SK-N-SH (cell line): Measurements from ENCODE around the gene UMODL1. TPM values are rescaled to one million over a fixed set of nuclear protein-coding genes. Genes with fewer than 3 reads are reported as not detected.

ENCODE experiments used
- CTCF ChIA-PET: fragments of 300-600, 350-600 bp; formaldehyde crosslinking; extraction: SDS; loops from one replicate; lab custom pipeline; 2021; lab: Yijun Ruan, JAX
- POLR2A ChIA-PET: fragments of 350-600 bp; sonication (Branson Sonifier 250); formaldehyde crosslinking; extraction: SDS; loops from one replicate; lab custom pipeline; 2020; ENCODE audit warnings: antibody characterized with exemption, inconsistent platforms; lab: Yijun Ruan, JAX
- DNase-seq: peaks from one replicate; pipeline ENCODE4 v3.0.0; 2012
- H2AFZ ChIP-seq: fragments of 200-600 bp; sonication (generic); 2 replicates; pipeline ENCODE4 v1.8.1; 2016; ENCODE audit warnings: antibody characterized with exemption, mild to moderate bottlenecking, low read depth
- H3F3A ChIP-seq: fragments of 200-600 bp; sonication (generic); replicated peaks from 2 replicates; pipeline ENCODE3; 2016; ENCODE audit warnings: antibody characterized with exemption, mild to moderate bottlenecking; ENCODE audit not compliant: insufficient read depth
- H3K27ac ChIP-seq, 2 experiments: fragments of 200-500 bp in 1 of 2; fragments of 200-600 bp in 1 of 2; sonication (Bioruptor generic) in 1 of 2; sonication (generic), shearing (Covaris generic) in 1 of 2; 2 replicates each; pipeline versions ENCODE4 v1.5.1 to v1.6.1; 2014 to 2016; ENCODE audit warnings: low read depth in 2 of 2, inconsistent platforms in 1 of 2, low read length in 1 of 2, mild to moderate bottlenecking in 1 of 2, mixed read lengths in 1 of 2
- H3K27me3 ChIP-seq: fragments of 200-600 bp; sonication (generic), shearing (Covaris generic); 2 replicates; pipeline ENCODE4 v1.6.1; 2016; ENCODE audit warnings: mixed run types; ENCODE audit not compliant: insufficient read depth
- H3K36me3 ChIP-seq, 2 experiments: fragments of 200-500 bp in 1 of 2; fragments of 200-600 bp in 1 of 2; sonication (Bioruptor generic) in 1 of 2; sonication (generic) in 1 of 2; replicated peaks in 1 of 2; 2 replicates each; pipeline versions ENCODE3 to v1.5.1; 2014 to 2016; ENCODE audit warnings: low read length in 1 of 2, mild to moderate bottlenecking in 1 of 2; ENCODE audit not compliant: insufficient read depth in 2 of 2, control insufficient read depth in 1 of 2
- H3K4me1 ChIP-seq, 2 experiments: fragments of 200-500 bp in 1 of 2; fragments of 200-600 bp in 1 of 2; sonication (Bioruptor generic) in 1 of 2; sonication (generic), shearing (Covaris generic) in 1 of 2; 2 replicates each; pipeline versions ENCODE4 v1.5.1 to v1.6.1; 2014 to 2016; ENCODE audit warnings: low read depth in 1 of 2, low read length in 1 of 2, mixed run types in 1 of 2; ENCODE audit not compliant: insufficient read depth in 2 of 2, control insufficient read depth in 1 of 2
- H3K4me2 ChIP-seq: fragments of 200-600 bp; sonication (generic), shearing (Covaris generic); 2 replicates; pipeline ENCODE4 v1.6.1; 2017; ENCODE audit warnings: mixed run types
- H3K4me3 ChIP-seq, 2 experiments: fragments of 200-500 bp in 1 of 2; fragments of 200-600 bp in 1 of 2; sonication (Bioruptor generic) in 1 of 2; sonication (generic), shearing (Covaris generic) in 1 of 2; 2 replicates each; pipeline versions ENCODE4 v1.5.1 to v1.8.1; 2014 to 2016; ENCODE audit warnings: low read depth in 2 of 2, inconsistent platforms in 1 of 2, low read length in 1 of 2, mild to moderate bottlenecking in 1 of 2, mixed read lengths in 1 of 2, moderate library complexity in 1 of 2
- H3K79me2 ChIP-seq: fragments of 200-600 bp; sonication (generic); 2 replicates; pipeline ENCODE4 v1.8.1; 2017; ENCODE audit warnings: mild to moderate bottlenecking; ENCODE audit not compliant: insufficient read depth
- H3K9ac ChIP-seq: fragments of 200-600 bp; sonication (generic); 2 replicates; pipeline ENCODE4 v1.6.1; 2017; ENCODE audit warnings: mixed run types
- H3K9me2 ChIP-seq: fragments of 200-600 bp; sonication (generic); 2 replicates; pipeline ENCODE4 v1.6.1; 2017; ENCODE audit warnings: mixed run types
- H3K9me3 ChIP-seq: fragments of 200-600 bp; sonication (generic); 2 replicates; pipeline ENCODE4 v1.6.1; 2017; ENCODE audit warnings: mixed run types, mild to moderate bottlenecking, moderate library complexity
- H4K20me1 ChIP-seq: fragments of 200-600 bp; sonication (generic); 2 replicates; pipeline ENCODE4 v1.6.1; 2017; ENCODE audit warnings: mild to moderate bottlenecking, mixed run types; ENCODE audit not compliant: insufficient read depth
- CHD2 ChIP-seq: fragments of 150-350 bp; IDR thresholded peaks from 2 replicates; pipeline ENCODE4 v1.6.1; 2018; ENCODE audit warnings: low read length; ENCODE audit not compliant: partially characterized antibody
- EP300 ChIP-seq, 2 experiments: IDR thresholded peaks; 2 replicates each; pipeline versions ENCODE4 v1.4.0 to v1.6.1; 2012; ENCODE audit warnings: borderline replicate concordance in 1 of 2, low read depth in 1 of 2, low read length in 1 of 2
- EZH2phosphoT487 ChIP-seq: fragments of 200-600 bp; sonication (generic); IDR thresholded peaks from 2 replicates; pipeline ENCODE4 v1.6.1; 2017; ENCODE audit warnings: low read depth, mixed run types, mild to moderate bottlenecking, antibody characterized with exemption, moderate library complexity, borderline replicate concordance
- FOSL2 ChIP-seq: IDR thresholded peaks from 2 replicates; pipeline ENCODE4 v1.4.0; 2012; ENCODE audit warnings: low read depth, mild to moderate bottlenecking, moderate library complexity, borderline replicate concordance
- GATA2 ChIP-seq: sonication (generic); formaldehyde crosslinking; IDR thresholded peaks from 2 replicates; pipeline ENCODE4 v1.5.0; 2020; ENCODE audit warnings: mild to moderate bottlenecking, missing genetic modification reagents
- IRF3 ChIP-seq: fragments of 150-350 bp; IDR thresholded peaks from 2 replicates; pipeline ENCODE4 v1.6.1; 2016; ENCODE audit warnings: mild to moderate bottlenecking, low read depth, low read length
- JUND ChIP-seq: IDR thresholded peaks from 2 replicates; pipeline ENCODE4 v1.4.0; 2012
- MXI1 ChIP-seq: IDR thresholded peaks from 2 replicates; pipeline ENCODE4 v1.6.1; 2012; ENCODE audit warnings: mild to moderate bottlenecking, low read depth, low read length, improper control_type of control experiment
- POLR2AphosphoS5 ChIP-seq: IDR thresholded peaks from 2 replicates; pipeline ENCODE4 v1.6.1; 2012; ENCODE audit warnings: low read depth, low read length
- RCOR1 ChIP-seq: fragments of 150-350 bp; IDR thresholded peaks from 2 replicates; pipeline ENCODE4 v1.6.1; 2017; ENCODE audit warnings: antibody characterized with exemption, low read length
- RFX5 ChIP-seq: IDR thresholded peaks from 2 replicates; pipeline ENCODE4 v1.6.1; 2012; ENCODE audit warnings: mild to moderate bottlenecking, improper control_type of control experiment, low read length
- SIN3A ChIP-seq: IDR thresholded peaks from 2 replicates; pipeline ENCODE4 v1.6.1; 2012; ENCODE audit warnings: low read depth, mild to moderate bottlenecking, low read length, moderate library complexity, borderline replicate concordance
- TAF1 ChIP-seq: IDR thresholded peaks from 2 replicates; pipeline ENCODE4 v1.6.1; 2012; ENCODE audit warnings: low read depth, mild to moderate bottlenecking, low read length, moderate library complexity, borderline replicate concordance
- TEAD4 ChIP-seq: IDR thresholded peaks from 2 replicates; pipeline ENCODE4 v1.4.0; 2012; ENCODE audit warnings: mild to moderate bottlenecking, borderline replicate concordance; ENCODE audit not compliant: insufficient read depth
- YY1 ChIP-seq: IDR thresholded peaks from 2 replicates; pipeline ENCODE4 v1.4.0; 2012; ENCODE audit warnings: low read depth, mild to moderate bottlenecking
- WGBS: methylation state at CpG from one replicate; pipeline ENCODE4 v1.1.6; 2017; ENCODE audit warnings: low lambda C conversion rate; 5-methylcytosine and 5-hydroxymethylcytosine counted together
- polyA plus RNA-seq, 3 experiments: library from polyadenylated mRNA; depleted of rRNA; stranded (reverse); fragments of >200 nt; gene quantifications; 2 replicates each; pipeline ENCODE4 v1.2.3, GENCODE V29; 2012
- TF ChIP-seq, protein P1 (sequence below): IDR thresholded peaks from 2 replicates; pipeline ENCODE4 v1.4.0; 2012; ENCODE audit warnings: low read depth, borderline replicate concordance
- TF ChIP-seq, protein P2 (sequence below): IDR thresholded peaks from 2 replicates; pipeline ENCODE4 v1.4.0; 2012; ENCODE audit warnings: low read depth

The UMODL1 gene
- polyA plus RNA-seq, 1 of the 3 experiments (the other 2 are of a cell fraction): not detected

DNA sequence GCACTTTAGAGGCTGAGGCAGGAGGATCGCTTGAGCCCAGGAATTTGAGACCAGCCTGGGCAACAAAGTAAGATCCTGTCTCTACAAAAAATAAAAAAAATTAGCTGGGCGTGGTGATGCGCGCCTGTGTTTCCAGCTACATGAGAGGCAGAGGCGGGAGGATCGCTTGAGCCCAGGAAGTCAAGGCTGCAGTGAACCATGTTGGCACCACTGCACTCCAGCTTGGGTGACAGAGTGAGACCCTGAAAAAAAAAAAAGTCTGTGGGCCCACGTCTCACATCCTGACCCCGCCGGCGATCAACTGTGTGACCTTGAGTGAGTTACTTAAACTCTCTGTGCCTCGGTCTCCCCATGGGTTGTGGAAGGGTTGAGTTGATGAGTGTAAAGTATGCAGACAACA is 48.2 kb upstream of the UMODL1 start:
- no peaks in the 10 kb centered on the region for H3K36me3 ChIP-seq
- H3K9me2 ChIP-seq: no peaks in the 10 kb centered on the region
- whole genome bisulfite sequencing: 91% methylated on average over 11 of the region's 11 CpGs
- no peak overlapping the region for H3K9ac ChIP-seq
- H3K79me2 ChIP-seq: no peaks in the 10 kb centered on the region
- no peak overlapping the region for H3K27ac ChIP-seq
- POLR2A ChIA-PET: no interaction called here
- no peaks in the 10 kb centered on the region; a peak in 1 of 4 replicates for H3K4me1 ChIP-seq
- no peak overlapping the region for H3K4me2 ChIP-seq
- H3K4me3 ChIP-seq: no peak overlapping the region
- H3K9me3 ChIP-seq: no peaks in the 10 kb centered on the region
- CTCF ChIA-PET: no interaction called here
- TF ChIP-seq IRF3: no peak
- no peak for TF ChIP-seq JUND
- no peak for TF ChIP-seq SIN3A
- TF ChIP-seq YY1: no peak
- no peak for TF ChIP-seq POLR2AphosphoS5
- no peak for TF ChIP-seq CHD2
- TF ChIP-seq RCOR1: no peak
- no peak overlapping the region for H2AFZ ChIP-seq
- no peaks in the 10 kb centered on the region for H3F3A ChIP-seq
- H4K20me1 ChIP-seq: no peaks in the 10 kb centered on the region
- H3K27me3 ChIP-seq: no peaks in the 10 kb centered on the region; the same call in 1 of the 2 replicates
- no peak for DNase-seq

DNA sequence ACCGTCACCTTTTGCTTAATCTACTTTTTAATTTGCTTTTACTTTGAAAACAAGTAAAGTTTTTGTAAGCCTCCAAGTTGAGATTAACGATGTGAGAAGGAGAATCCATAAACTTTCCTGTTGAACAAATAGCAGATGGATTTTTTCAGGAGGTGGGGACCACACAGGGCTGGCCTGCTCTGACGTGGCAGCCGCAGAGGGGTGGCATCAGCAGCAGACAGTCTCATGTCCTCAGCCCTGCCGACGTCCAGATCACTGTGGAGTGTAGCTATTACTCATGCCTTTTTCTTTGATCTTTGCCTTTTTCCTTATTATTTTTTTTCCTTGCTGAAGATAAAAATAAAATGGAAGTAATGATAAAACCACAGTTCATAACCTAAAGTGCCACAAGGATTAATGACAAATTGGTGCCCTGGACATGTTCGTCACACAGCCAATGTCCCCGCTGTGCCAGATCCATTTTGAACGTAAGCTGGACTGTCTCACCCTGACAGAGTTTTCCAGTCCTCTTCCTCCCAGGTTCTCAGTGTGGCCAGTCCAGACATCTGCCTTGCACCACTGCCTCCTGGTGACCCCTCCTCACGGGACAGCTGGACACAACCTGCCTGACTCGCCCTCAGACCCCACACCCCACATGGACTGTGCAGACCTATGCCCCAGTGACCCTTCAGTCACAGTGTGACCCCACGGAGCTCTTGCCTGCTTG is 45.6 kb upstream of the UMODL1 start:
- Histone ChIP-seq H3F3A (no peaks in the 10 kb centered on the region), H3K9me3 (no peaks in the 10 kb centered on the region)
- no peak for TF ChIP-seq TAF1
- no peak for TF ChIP-seq CHD2
- TF ChIP-seq RFX5: no peak
- no peak for TF ChIP-seq RCOR1
- TF ChIP-seq, protein P1, sequence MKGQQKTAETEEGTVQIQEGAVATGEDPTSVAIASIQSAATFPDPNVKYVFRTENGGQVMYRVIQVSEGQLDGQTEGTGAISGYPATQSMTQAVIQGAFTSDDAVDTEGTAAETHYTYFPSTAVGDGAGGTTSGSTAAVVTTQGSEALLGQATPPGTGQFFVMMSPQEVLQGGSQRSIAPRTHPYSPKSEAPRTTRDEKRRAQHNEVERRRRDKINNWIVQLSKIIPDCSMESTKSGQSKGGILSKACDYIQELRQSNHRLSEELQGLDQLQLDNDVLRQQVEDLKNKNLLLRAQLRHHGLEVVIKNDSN: no peak
- TF ChIP-seq EZH2phosphoT487: no peak
- TF ChIP-seq YY1: no peak
- TF ChIP-seq GATA2 (CRISPR knock-in tag): no peak
- no peak for TF ChIP-seq POLR2AphosphoS5
- no peak for TF ChIP-seq FOSL2
- no peak for TF ChIP-seq JUND
- TF ChIP-seq TEAD4: no peak
- TF ChIP-seq MXI1: no peak
- TF ChIP-seq, protein P2, sequence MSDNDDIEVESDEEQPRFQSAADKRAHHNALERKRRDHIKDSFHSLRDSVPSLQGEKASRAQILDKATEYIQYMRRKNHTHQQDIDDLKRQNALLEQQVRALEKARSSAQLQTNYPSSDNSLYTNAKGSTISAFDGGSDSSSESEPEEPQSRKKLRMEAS: no peak
- no peak for TF ChIP-seq EP300 (IDR thresholded peaks at IDR 0.05; ENCODE audit: borderline replicate concordance in 1 of 2, low read depth in 1 of 2, low read length in 1 of 2)
- TF ChIP-seq, all 33 proteins: peak for 0
- Histone ChIP-seq H3K4me2 (no peak overlapping the region), H2AFZ (no peak overlapping the region), H3K4me3 (no peak overlapping the region), H4K20me1 (no peaks in the 10 kb centered on the region), H3K27me3 (peaks cover 5% of the 10 kb centered on the region), H3K4me1 (no peaks in the 10 kb centered on the region; a peak in 1 of 4 replicates), H3K36me3 (no peaks in the 10 kb centered on the region), H3K9me2 (no peaks in the 10 kb centered on the region), H3K79me2 (no peaks in the 10 kb centered on the region), H3K27ac (no peak overlapping the region), H3K9ac (no peak overlapping the region)
- POLR2A ChIA-PET: no interaction called here
- CTCF ChIA-PET: interaction anchor here (0.7 to 1.3 kb wide), 2 partner anchors 82 to 209 kb away, joined by 3 read pairs; no protein-coding TSS in a partner anchor
- no peak for DNase-seq
- 65% methylated on average over 12 of the region's 12 CpGs for WGBS
